HepG2 (cell line): ENCODE results near the gene PEX5L.

Experiments used
- CBX2 ChIP-seq, 2 experiments: fragments of 200-600 bp in 1 of 2; sonication (generic); formaldehyde crosslinking in 1 of 2; IDR thresholded peaks; 2 replicates each; pipeline versions ENCODE4 v1.7.0 to v1.8.1; 2018 to 2022; ENCODE audit warnings: low read depth in 2 of 2, low read length in 1 of 2, mild to moderate bottlenecking in 1 of 2, missing genetic modification reagents in 1 of 2
- ETV6 ChIP-seq: sonication (generic); formaldehyde crosslinking; conservative IDR thresholded peaks from 2 replicates; pipeline ENCODE4 v1.4.0; 2020; ENCODE audit warnings: missing genetic modification reagents
- HMGXB3 ChIP-seq: sonication (generic); formaldehyde crosslinking; IDR thresholded peaks from 2 replicates; pipeline ENCODE4 v1.4.0; 2020; ENCODE audit warnings: missing genetic modification reagents, borderline replicate concordance
- HNF4A ChIP-seq: sonication (generic); formaldehyde crosslinking; IDR thresholded peaks from 2 replicates; pipeline ENCODE4 v1.4.0; 2020; ENCODE audit warnings: missing genetic modification reagents
- NR2C2 ChIP-seq: sonication (generic); formaldehyde crosslinking; IDR thresholded peaks from 2 replicates; pipeline ENCODE4 v1.4.0; 2020; ENCODE audit warnings: missing genetic modification reagents, mild to moderate bottlenecking, moderate library complexity, borderline replicate concordance
- POLR2AphosphoS5 ChIP-seq: IDR thresholded peaks from 2 replicates; pipeline ENCODE4 v1.6.1; 2012; ENCODE audit warnings: low read depth, low read length
- TAF1 ChIP-seq: sonication (generic); formaldehyde crosslinking; IDR thresholded peaks from 2 replicates; pipeline ENCODE4 v1.4.0; 2020; ENCODE audit warnings: missing genetic modification reagents
- ZNF136 ChIP-seq: sonication (generic); formaldehyde crosslinking; IDR thresholded peaks from 2 replicates; pipeline ENCODE4 v1.8.1; 2022; ENCODE audit warnings: low read depth, mild to moderate bottlenecking, moderate library complexity, missing genetic modification reagents
- ZNF7 ChIP-seq: IDR thresholded peaks from 2 replicates; pipeline ENCODE4 v1.6.1; 2016; ENCODE audit warnings: missing biosample characterization, missing genetic modification reagents
- TF ChIP-seq, protein P1 (sequence below): sonication (generic); formaldehyde crosslinking; IDR thresholded peaks from 2 replicates; pipeline ENCODE4 v1.5.0; 2020; ENCODE audit warnings: missing genetic modification reagents

- no peak for TF ChIP-seq HMGXB3
- TF ChIP-seq POLR2AphosphoS5: no peak
- no peak for TF ChIP-seq HNF4A (CRISPR knock-in tag)
- TF ChIP-seq ZNF7: no peak
- TF ChIP-seq ETV6: no peak
- no peak for TF ChIP-seq TAF1 (CRISPR knock-in tag)
- TF ChIP-seq ZNF136 (CRISPR knock-in tag): no peak
- TF ChIP-seq, protein P1, sequence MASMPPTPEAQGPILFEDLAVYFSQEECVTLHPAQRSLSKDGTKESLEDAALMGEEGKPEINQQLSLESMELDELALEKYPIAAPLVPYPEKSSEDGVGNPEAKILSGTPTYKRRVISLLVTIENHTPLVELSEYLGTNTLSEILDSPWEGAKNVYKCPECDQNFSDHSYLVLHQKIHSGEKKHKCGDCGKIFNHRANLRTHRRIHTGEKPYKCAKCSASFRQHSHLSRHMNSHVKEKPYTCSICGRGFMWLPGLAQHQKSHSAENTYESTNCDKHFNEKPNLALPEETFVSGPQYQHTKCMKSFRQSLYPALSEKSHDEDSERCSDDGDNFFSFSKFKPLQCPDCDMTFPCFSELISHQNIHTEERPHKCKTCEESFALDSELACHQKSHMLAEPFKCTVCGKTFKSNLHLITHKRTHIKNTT (CRISPR knock-in tag): no peak
- no peak for TF ChIP-seq CBX2 (IDR thresholded peaks at IDR 0.05; ENCODE audit: low read depth, low read length)
- no peak for TF ChIP-seq CBX2 (CRISPR knock-in tag; IDR thresholded peaks at IDR 0.05; ENCODE audit: low read depth)
- no peak for TF ChIP-seq NR2C2 (CRISPR knock-in tag)
These were observed 168.8 kb downstream of the PEX5L start for GRCh38 chr3:179867961-179868360.
